ENCODE measurements around the gene HOXB13. TPM values are rescaled to one million over a fixed set of nuclear protein-coding genes. Genes with fewer than 3 reads are reported as not detected.

The HOXB13 gene
- total RNA-seq, 2 experiments from 2014 or later: not detected

- no peaks in the 10 kb centered on the region for H3K9me2 ChIP-seq (ENCODE audit: insufficient read depth, low read length)
- no peaks in the 10 kb centered on the region for H3K36me3 ChIP-seq (ENCODE audit: insufficient read depth, low read length)
- H3K4me2 ChIP-seq (ENCODE audit: low read length): no peak overlapping the region
- H3K79me2 ChIP-seq (ENCODE audit: insufficient read depth, low read depth, low read length): no peaks in the 10 kb centered on the region
- ChIA-PET CTCF (ENCODE audit: unreplicated experiment) (no interaction called here), POLR2A (no interaction called here)
- BruUV-seq (replicated peaks): no TSS peak
- DNase-seq (ENCODE audit: low spot score): no peak
- TF ChIP-seq EZH2phosphoT487 (IDR thresholded peaks at IDR 0.05; ENCODE audit: borderline replicate concordance, low read depth, low read length): no peak
- TF ChIP-seq, protein P1, sequence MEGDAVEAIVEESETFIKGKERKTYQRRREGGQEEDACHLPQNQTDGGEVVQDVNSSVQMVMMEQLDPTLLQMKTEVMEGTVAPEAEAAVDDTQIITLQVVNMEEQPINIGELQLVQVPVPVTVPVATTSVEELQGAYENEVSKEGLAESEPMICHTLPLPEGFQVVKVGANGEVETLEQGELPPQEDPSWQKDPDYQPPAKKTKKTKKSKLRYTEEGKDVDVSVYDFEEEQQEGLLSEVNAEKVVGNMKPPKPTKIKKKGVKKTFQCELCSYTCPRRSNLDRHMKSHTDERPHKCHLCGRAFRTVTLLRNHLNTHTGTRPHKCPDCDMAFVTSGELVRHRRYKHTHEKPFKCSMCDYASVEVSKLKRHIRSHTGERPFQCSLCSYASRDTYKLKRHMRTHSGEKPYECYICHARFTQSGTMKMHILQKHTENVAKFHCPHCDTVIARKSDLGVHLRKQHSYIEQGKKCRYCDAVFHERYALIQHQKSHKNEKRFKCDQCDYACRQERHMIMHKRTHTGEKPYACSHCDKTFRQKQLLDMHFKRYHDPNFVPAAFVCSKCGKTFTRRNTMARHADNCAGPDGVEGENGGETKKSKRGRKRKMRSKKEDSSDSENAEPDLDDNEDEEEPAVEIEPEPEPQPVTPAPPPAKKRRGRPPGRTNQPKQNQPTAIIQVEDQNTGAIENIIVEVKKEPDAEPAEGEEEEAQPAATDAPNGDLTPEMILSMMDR (conservative IDR thresholded peaks at IDR 0.05; ENCODE audit: low read length): no peak
- no peaks in the 10 kb centered on the region for H3K9me3 ChIP-seq (ENCODE audit: low read length)
- intact Hi-C loops (cut with micrococcal nuclease; ENCODE audit: unreplicated experiment): no loop called here
- H3K27ac ChIP-seq (ENCODE audit: low read depth, low read length, poor library complexity, severe bottlenecking): no peak overlapping the region
- no peak overlapping the region for H2AFZ ChIP-seq (ENCODE audit: low read length)
- no peaks in the 10 kb centered on the region for H4K20me1 ChIP-seq (ENCODE audit: insufficient read depth, low read length)
- no peaks in the 10 kb centered on the region for H3K4me1 ChIP-seq (ENCODE audit: insufficient read depth, low read length, poor library complexity, severe bottlenecking)
- no peak overlapping the region for H3K4me3 ChIP-seq (ENCODE audit: low read depth, low read length, poor library complexity, severe bottlenecking)
Measured at GRCh38 chr17:48738803-48739526, 10.4 kb upstream of the HOXB13 start.

- TF ChIP-seq, protein P1 (conservative IDR thresholded peaks at IDR 0.05; ENCODE audit: low read length): no peak
- no peak for TF ChIP-seq EZH2phosphoT487 (IDR thresholded peaks at IDR 0.05; ENCODE audit: borderline replicate concordance, low read depth, low read length)
- no TSS peak for BruUV-seq (replicated peaks)
- H3K27ac ChIP-seq (ENCODE audit: low read depth, low read length, poor library complexity, severe bottlenecking): no peak overlapping the region
Measured at GRCh38 chr17:48738424-48738802, 9.9 kb upstream of the HOXB13 start.

GRCh38 chr17:48737330-48738043 lies 8.9 kb upstream of the HOXB13 start:
- H3K79me2 ChIP-seq (ENCODE audit: insufficient read depth, low read depth, low read length): no peaks in the 10 kb centered on the region
- ChIA-PET CTCF (ENCODE audit: unreplicated experiment) (interaction anchor here (0.6 kb wide), 1 partner anchor 9 kb away, joined by 3 read pairs; the partner anchor contains the start of gene HOXB13), POLR2A (interaction anchor here (0.6 kb wide), 1 partner anchor 599 kb away, joined by 5 read pairs; no protein-coding TSS in a partner anchor)
- H3K9me2 ChIP-seq (ENCODE audit: insufficient read depth, low read length): no peaks in the 10 kb centered on the region
- H2AFZ ChIP-seq (ENCODE audit: low read length): no peak overlapping the region
- H3K36me3 ChIP-seq (ENCODE audit: insufficient read depth, low read length): no peaks in the 10 kb centered on the region
- no peaks in the 10 kb centered on the region for H3K4me1 ChIP-seq (ENCODE audit: insufficient read depth, low read length, poor library complexity, severe bottlenecking)
- H3K27ac ChIP-seq (ENCODE audit: low read depth, low read length, poor library complexity, severe bottlenecking): no peak overlapping the region
- H3K9me3 ChIP-seq (ENCODE audit: low read length): no peaks in the 10 kb centered on the region
- H3K4me2 ChIP-seq (ENCODE audit: low read length): no peak overlapping the region
- TF ChIP-seq EZH2phosphoT487 (IDR thresholded peaks at IDR 0.05; ENCODE audit: borderline replicate concordance, low read depth, low read length): no peak
- TF ChIP-seq, protein P1 (conservative IDR thresholded peaks at IDR 0.05; ENCODE audit: low read length): no peak
- no peak for DNase-seq (ENCODE audit: low spot score)
- no peak overlapping the region for H3K4me3 ChIP-seq (ENCODE audit: low read depth, low read length, poor library complexity, severe bottlenecking)
- BruUV-seq (replicated peaks): no TSS peak
- intact Hi-C loops (cut with micrococcal nuclease; ENCODE audit: unreplicated experiment): no loop called here
- no peaks in the 10 kb centered on the region for H4K20me1 ChIP-seq (ENCODE audit: insufficient read depth, low read length)

More at GRCh38 chr17:48738424-48738802, 9.9 kb upstream of the HOXB13 start:
- Histone ChIP-seq H3K9me3 (ENCODE audit: low read length) (no peaks in the 10 kb centered on the region), H3K4me1 (ENCODE audit: insufficient read depth, low read length, poor library complexity, severe bottlenecking) (no peaks in the 10 kb centered on the region), H3K4me3 (ENCODE audit: low read depth, low read length, poor library complexity, severe bottlenecking) (no peak overlapping the region), H3K36me3 (ENCODE audit: insufficient read depth, low read length) (no peaks in the 10 kb centered on the region), H3K79me2 (ENCODE audit: insufficient read depth, low read depth, low read length) (no peaks in the 10 kb centered on the region), H4K20me1 (ENCODE audit: insufficient read depth, low read length) (no peaks in the 10 kb centered on the region), H2AFZ (ENCODE audit: low read length) (no peak overlapping the region), H3K9me2 (ENCODE audit: insufficient read depth, low read length) (no peaks in the 10 kb centered on the region), H3K4me2 (ENCODE audit: low read length) (no peak overlapping the region)
- ChIA-PET CTCF (ENCODE audit: unreplicated experiment) (no interaction called here), POLR2A (no interaction called here)
- no peak for DNase-seq (ENCODE audit: low spot score)
- intact Hi-C loops (cut with micrococcal nuclease; ENCODE audit: unreplicated experiment): no loop called here
